ENCODE measurements around the gene PHF13. TPM values are rescaled to one million over a fixed set of nuclear protein-coding genes. Genes with fewer than 3 reads are reported as not detected.

Gene PHF13
- total RNA-seq, 1 experiment from 2014 or later, result 55.8 TPM

- Histone ChIP-seq H2BK15ac (ENCODE audit: low read depth, low read length) (no peak overlapping the region), H3K27me3 (ENCODE audit: insufficient read depth, low read length) (no peaks in the 10 kb centered on the region), H3K4me1 (ENCODE audit: insufficient read depth, low read length) (no peaks in the 10 kb centered on the region), H2BK12ac (ENCODE audit: insufficient read length, low read depth, low read length) (no peak overlapping the region), H4K91ac (ENCODE audit: insufficient read length, low read depth, low read length) (no peak overlapping the region), H3K23me2 (ENCODE audit: insufficient read length, low read depth, low read length, poor library complexity, severe bottlenecking) (no peaks in the 10 kb centered on the region), H3K4me2 (ENCODE audit: insufficient read depth, insufficient read length, low read length) (no peak overlapping the region), H3T11ph (ENCODE audit: low read length) (no peak overlapping the region), H3K14ac (ENCODE audit: insufficient read depth, low read length) (no peak overlapping the region), H2BK5ac (ENCODE audit: insufficient read length, low read length) (no peak overlapping the region), H3K9ac (ENCODE audit: extremely low read depth, insufficient read length, low read length) (no peak overlapping the region), H3K27ac (ENCODE audit: insufficient read length, low read depth, low read length) (no peak overlapping the region), H3K79me1 (ENCODE audit: insufficient read depth, low read depth, low read length, poor library complexity, severe bottlenecking) (no peaks in the 10 kb centered on the region), H3K23ac (ENCODE audit: insufficient read length, low read depth, low read length) (no peak overlapping the region), H3K56ac (ENCODE audit: insufficient read length, low read depth, low read length) (no peak overlapping the region), H2BK120ac (ENCODE audit: low read depth, low read length, poor library complexity, severe bottlenecking) (no peak overlapping the region), H4K20me1 (ENCODE audit: control insufficient read depth, insufficient read depth, insufficient read length) (no peaks in the 10 kb centered on the region), H3K9me3 (ENCODE audit: control insufficient read depth, low read depth, low read length) (no peaks in the 10 kb centered on the region), H3K4ac (ENCODE audit: low read depth, low read length) (no peak overlapping the region), H3K18ac (ENCODE audit: insufficient read length, low read depth, low read length) (no peak overlapping the region), H2AFZ (ENCODE audit: low read length) (no peak overlapping the region), H4K5ac (ENCODE audit: insufficient read length, low read depth, low read length) (no peak overlapping the region), H3K79me2 (ENCODE audit: insufficient read depth, low read length) (peaks cover 2% of the 10 kb centered on the region; the same call in 1 of the 2 replicates), H4K8ac (replicated peaks; ENCODE audit: insufficient read length, low read depth, low read length) (no peak overlapping the region), H2AK5ac (ENCODE audit: insufficient read length, low read length) (no peak overlapping the region), H2BK20ac (ENCODE audit: low read depth, low read length, poor library complexity, severe bottlenecking) (no peak overlapping the region)
- Mint-ChIP-seq H3K36me3 (ENCODE audit: insufficient read depth in 1 of 3, low read depth in 3 of 3) (peaks cover 20 to 76% (median 57%) of the 10 kb centered on the region in 3 experiments; a peak in 6 of 7 replicates), H3K4me1 (peaks cover 8% of the 10 kb centered on the region in 2 experiments), H3K27ac (peak overlapping the region in 1 of 3 experiments; percentile 57; a peak in 1 of 7 replicates), H3K4me3 (no peak overlapping the region; a peak in 1 of 5 replicates), H3K27me3 (ENCODE audit: low read depth) (no peaks in the 10 kb centered on the region), H3K9me3 (no peaks in the 10 kb centered on the region)
- DNase-seq, result no peak
- WGBS (ENCODE audit: extremely low coverage, insufficient read length, low lambda C conversion rate), result no CpG with 5 or more reads among the region's 11 CpGs
- no peak for TF ChIP-seq CTCF (conservative IDR thresholded peaks at IDR 0.05)
Measured at GRCh38 chr1:6594977-6595740, 18.4 kb upstream of the PHF13 start.
